ENCODE measurements around the gene TXNDC11. TPM values are rescaled to one million over a fixed set of nuclear protein-coding genes. Genes with fewer than 3 reads are reported as not detected.

The TXNDC11 gene
- total RNA-seq, 2 donors from 2014 or later, result 32.9 to 34.4 TPM

GRCh38 chr16:11679941-11680911 is 62.4 kb downstream of the TXNDC11 start:
- intact Hi-C loops (cut with DNase I), result no loop called here
- DNase-seq (ENCODE audit: low spot score), result peak; percentile 45

GRCh38 chr16:11679250-11679649 is 63.4 kb downstream of the TXNDC11 start:
- intact Hi-C loops (cut with DNase I), result no loop called here
- DNase-seq (ENCODE audit: low spot score), result peak; percentile 53

GRCh38 chr16:11677959-11678881 is 64.4 kb downstream of the TXNDC11 start:
- intact Hi-C loops (cut with DNase I), result no loop called here
- DNase-seq (ENCODE audit: low spot score), result peak; percentile 57

GRCh38 chr16:11677451-11677951 is 65.2 kb downstream of the TXNDC11 start:
- peak; percentile 63 for DNase-seq (ENCODE audit: low spot score)
- intact Hi-C loops (cut with DNase I), result no loop called here

DNA sequence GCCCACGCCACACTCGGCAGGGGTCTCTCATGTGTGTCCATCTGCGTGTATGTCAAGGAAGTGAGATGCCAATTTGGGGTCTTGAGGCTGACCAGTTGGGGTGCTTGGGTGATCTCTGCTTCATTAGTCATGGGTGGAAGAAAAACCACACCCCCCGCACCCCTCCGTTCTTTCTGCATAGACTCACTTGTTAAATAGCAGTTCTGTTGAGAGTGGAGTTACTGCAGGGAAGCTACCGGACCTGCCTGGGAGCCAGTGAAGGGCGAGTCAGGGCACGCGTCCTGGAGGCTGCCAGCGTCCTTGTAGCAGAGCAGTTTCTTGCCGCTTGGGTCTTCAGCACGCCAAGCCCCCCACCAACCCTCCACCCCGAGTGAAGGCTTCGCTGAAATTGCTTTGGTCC is 65.9 kb downstream of the TXNDC11 start:
- intact Hi-C loops (cut with DNase I), result no loop called here

GRCh38 chr16:11675561-11676511 is 66.8 kb downstream of the TXNDC11 start:
- intact Hi-C loops (cut with DNase I), result no loop called here
- peak; percentile 76 for DNase-seq (ENCODE audit: low spot score)

More for the DNA sequence above, 65.9 kb downstream of the TXNDC11 start:
- DNase-seq (ENCODE audit: low spot score), result peak; percentile 52

DNA sequence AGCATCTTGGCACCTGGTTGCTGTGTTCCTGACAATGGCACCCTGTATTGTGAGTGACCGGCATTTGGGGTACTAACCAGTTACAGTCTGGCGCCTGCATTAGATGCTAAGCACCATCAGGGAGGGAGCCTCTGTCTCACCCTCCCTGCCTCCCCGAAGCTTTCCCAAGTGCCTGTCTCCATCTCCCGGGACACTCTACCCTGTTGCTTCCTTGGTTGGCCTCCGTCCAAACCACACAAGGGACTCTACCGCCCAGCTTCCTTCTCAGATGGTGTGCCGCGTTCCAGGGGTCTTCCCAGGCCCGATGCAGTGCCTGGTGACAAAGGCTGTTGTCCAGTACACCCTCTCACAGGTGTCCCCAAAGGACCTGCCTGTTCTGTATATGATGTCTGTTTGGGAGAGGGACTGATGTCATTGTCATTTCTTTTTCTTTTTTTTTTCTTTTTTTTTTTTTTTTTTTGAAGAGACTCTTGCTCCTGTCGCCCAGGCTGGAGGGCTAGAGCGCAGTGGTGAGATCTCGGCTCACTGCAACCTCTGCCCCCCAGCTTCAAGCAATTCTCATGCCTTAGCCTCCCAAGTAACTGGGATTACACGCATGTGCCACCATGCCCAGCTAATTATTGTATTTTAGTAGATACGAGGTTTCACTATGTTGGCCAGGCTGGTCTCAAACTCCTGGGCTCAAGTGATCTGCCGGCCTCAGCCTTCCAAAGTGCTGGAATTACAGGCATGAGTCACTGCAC is 67.7 kb downstream of the TXNDC11 start:
- peak; percentile 34 for DNase-seq (ENCODE audit: low spot score)
- intact Hi-C loops (cut with DNase I), result no loop called here

- DNase-seq (ENCODE audit: low spot score), result no peak
- intact Hi-C loops (cut with DNase I), result no loop called here
These were observed 68.4 kb downstream of the TXNDC11 start for GRCh38 chr16:11674001-11674817.

DNA sequence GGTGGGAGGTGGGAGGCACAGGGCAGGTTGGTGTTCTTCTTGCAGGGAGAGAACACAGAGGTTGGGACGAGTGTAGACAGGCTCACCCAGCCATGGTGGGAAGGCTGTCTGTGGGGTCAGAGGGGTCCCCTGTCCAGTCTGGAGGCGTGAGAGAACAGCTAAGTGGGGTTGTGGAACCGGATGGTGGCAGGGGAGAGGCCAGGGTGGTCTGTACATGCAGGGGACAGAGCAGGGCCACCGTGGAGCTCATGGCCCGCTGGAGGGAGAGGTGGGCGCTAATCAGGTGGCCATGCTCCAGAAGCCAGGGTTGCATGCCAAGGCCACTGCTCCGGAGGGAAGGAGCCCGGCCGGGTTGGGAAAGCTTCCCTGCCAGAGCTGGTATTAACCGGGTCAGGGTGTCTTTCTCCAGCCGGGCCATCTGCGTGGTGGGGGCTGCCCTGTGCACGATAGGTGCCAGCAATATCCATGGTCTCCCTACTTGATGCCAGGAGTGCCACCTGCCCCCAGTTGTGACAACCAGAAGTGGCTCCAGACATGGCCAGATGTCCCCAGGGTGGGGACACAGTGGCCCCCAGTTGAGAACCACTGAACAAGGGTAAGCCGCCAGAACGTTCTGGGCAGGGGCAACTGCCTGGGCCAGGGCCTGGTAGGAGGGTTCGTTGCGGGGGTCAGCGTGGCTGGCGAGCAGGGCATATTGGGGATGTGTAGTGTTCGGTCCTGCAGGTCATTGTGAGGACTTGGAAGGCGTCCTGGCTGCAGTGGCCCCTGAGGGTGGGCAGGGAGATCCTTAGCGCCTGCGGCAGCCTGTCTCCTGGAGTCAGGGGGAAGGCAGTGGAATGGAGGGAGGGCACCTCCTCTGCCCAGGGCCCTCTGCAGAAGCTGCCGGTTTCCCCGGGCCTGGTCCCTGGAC is 69.3 kb downstream of the TXNDC11 start:
- intact Hi-C loops (cut with DNase I), result no loop called here
- DNase-seq (ENCODE audit: low spot score), result no peak

DNA sequence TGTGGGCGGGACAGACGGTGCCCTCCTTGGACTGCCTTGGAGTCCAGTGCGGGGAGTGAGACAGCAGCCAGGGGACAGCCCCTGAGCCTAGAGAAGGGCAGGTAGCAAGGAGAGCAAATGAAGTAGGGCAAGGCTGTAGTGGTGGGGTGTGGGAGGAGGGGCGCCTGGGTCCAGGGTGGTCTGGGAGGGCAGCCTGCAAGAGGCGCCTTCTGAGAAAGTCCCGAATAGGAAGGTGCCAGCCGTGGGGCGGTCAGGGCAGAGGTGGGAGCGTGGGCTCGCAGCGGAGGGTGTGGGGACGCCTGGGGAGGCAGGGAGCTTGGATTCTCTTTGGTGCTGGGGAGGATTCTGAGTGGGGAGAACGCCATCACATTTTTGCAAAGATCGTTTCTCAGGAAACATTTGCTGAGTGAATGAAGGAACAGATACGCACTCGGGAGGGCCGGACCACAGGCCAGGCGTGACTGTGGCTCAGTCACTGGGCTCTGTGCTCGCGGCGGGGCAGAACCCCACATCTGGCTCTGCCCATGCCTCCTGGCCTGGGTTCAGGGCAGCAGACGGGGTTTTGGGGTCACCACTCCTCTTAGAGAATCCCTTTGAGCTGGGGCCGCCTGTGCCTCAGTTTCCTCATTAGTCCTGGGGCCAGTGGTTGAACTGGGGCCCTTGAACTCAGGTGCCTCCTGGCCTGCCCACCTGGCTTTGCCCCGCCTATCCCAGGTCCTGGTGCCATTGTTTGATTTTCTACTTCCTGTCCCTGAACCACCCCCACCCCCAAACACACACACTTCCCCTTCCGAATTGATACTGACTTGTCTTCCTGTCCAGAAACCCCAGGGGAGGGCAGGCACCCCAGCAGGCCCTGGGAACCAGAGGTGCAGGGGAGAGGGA is 70.2 kb downstream of the TXNDC11 start:
- intact Hi-C loops (cut with DNase I), result no loop called here
- no peak for DNase-seq (ENCODE audit: low spot score)

DNA sequence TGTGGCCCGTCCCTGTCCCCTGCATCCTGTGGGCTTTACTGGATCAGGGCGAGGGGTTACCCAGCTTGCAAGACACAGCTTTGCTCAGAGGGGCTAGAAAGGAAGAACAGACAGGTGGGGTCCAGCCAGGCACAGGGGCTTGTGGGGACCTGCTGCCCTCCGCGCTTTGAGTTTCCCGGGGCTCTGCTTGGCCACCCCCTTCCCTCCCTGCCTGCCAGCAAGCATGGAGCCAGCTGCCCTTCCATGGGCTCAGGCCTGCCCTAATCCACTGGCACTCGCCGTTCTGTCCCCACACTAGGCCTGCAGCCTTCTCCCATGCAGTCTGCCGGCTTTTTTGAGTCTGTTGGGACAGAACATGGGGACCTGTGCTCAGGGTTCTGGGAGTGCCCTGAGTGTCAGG is 71.0 kb downstream of the TXNDC11 start:
- no peak for DNase-seq (ENCODE audit: low spot score)
- intact Hi-C loops (cut with DNase I), result no loop called here

DNA sequence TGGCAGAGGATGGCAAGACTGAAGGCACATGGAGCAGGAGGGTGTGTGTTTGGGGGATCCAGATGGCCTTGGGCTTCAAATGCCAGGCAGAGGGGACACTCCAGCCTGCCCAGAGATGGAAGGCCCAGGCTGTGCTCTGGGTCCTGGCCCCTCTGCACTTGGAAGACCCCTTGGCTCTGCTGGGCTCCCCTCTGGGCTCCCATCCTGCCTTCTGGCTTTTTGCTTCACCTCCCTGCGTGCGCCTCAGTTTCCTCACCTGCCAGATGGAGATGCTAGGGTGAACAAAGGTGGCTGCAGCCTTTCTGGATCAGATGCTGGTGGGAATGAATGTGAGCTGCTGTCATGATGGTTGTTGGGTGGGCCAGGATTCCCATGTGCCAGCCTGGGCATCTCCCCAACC is 71.4 kb downstream of the TXNDC11 start:
- no peak for DNase-seq (ENCODE audit: low spot score)
- intact Hi-C loops (cut with DNase I), result no loop called here

GRCh38 chr16:11670171-11671131 is 72.2 kb downstream of the TXNDC11 start:
- intact Hi-C loops (cut with DNase I), result no loop called here
- DNase-seq (ENCODE audit: low spot score), result no peak
